T-helper 1 cell (primary cell): Measurements from ENCODE around the gene ADORA2A.

Source experiments
- DNase-seq, 5 donors: peaks; one replicate each; pipeline ENCODE4 v3.0.0-alpha.2; 2012 to 2020

The ADORA2A gene

DNA sequence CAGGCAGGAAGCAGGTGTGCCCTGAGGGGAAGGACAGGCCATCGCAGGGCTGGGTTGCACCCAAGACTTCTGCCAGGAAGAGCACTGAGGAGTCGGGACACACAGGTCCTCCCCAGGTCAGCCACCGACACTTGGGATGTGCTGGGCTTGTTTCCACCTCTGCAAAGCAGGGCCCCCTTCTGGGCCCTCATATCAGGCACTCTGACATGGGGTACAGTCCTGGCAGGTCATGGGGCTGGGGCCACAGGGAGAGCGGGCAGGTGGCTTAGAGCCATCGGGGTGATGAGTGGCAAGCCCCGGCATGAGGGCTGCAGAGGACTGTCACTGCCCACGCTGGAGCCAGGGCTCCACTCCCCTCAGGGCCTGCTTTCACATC lies 7.9 kb upstream of the ADORA2A start:
- DNase-seq: no peak

DNA sequence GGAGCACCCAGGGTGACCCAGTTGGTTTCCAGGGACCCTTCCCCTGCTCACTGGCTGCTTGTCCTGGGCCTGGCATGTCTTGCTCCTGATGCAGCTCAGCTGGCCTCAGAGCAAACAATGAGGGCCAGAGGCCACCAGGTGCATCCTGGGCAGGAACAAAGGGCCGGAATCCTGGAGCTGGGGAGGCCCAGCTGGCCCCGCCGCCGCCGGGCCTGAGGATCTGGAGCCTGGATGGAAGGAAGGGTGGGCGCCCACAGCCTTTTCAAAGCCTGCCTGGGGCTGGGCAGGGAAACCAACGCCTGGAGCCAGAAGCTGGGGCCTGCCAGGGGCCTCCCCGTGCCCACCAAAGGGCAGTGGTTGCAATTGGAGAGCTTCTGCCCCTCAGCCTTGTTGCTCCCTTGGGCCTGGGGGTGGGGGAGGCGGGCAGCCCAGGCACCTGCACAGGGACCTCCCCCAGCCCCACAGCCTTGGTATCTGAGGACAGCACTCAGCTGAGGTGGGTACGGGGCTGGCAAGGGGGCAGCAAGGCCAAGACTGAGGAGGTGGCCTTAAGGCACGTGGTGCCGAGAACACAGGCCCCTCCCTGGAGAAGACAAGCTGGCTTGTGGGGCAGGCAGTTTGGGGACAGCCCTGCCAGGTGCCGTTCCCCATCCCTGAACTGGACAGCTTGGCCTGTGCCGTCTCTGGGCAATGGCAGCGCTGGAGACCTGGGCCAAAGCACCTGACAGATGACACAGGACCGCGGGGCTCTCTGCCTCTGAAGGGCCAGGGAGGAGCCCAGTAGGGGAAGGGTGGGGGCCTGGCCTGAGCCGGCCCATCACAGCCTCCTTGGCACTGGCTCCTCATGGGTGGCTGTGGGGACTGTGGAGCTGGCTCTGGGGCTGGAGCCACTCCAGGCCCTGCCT lies 7.1 kb upstream of the ADORA2A start:
- no peak for DNase-seq

DNA sequence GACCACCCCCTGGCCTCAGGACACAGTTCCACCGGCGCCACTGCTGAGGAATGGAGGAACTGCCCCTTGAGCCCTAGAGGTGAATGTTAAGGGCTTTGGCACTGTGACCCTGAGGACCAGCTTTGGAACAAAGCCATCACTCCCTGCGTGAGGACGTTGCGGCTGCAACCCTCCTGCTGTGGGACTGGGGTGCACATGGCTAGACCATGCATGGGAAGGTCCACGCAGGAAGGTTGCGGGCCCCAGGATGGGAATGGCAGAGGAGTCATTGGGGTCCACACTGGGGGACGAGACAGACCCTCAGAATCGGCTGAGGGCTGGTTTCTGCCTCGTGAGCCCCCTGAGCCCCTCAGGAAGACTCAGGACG lies 6.4 kb upstream of the ADORA2A start:
- DNase-seq: no peak

DNA sequence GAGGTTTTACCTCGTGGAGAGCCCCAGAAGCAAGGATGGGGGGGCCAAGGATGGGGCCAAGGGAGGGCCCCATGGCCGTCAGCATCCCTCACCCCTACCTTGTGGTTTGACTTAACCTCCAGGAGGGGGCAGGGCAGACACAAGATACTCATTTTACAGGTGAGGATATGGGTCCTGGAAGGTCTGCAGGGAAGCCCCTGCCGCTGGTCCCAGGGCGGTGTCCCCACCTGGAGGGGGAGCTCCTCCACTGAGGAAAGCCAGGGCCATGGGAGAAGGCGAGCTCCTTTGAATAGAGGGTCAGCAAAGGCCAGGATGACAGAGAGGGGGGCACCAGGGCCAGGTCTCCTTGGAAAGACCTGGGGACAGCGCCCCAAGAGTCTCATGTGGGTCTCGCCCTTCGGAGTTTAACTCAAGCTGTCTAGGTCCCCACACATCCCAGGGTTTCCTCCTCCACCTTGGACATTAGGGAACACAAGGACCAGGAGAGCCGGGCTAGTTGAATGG lies 5.9 kb upstream of the ADORA2A start:
- DNase-seq: peak in 1 of 5 donors; percentile 33

DNA sequence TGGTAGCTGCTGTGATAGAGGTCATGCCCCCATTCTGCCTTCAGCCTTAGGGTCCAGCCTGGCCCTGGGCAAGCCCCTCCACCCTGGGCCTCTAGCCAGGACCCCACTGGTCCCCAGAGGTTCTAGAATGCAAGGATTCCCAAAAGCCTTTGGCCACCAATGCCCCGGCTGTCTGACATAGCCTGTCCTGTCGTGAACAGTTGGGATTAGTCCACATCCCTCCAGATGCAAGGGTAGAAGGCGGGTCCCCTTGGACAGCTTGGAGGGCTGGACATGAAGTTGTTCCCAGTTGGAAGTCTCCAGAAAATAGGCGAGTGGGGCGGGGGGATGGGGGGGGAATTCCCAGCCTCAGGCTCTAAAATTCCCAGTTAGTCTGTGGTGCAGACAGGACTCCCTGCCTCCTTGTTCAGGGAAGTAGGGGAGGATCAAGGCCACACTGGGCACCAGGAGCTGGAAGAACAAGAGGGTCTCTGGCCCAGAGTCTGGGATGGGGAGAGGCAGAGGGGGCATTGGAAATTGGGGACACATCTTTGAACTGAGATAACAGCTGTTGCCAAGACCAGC lies 5.2 kb upstream of the ADORA2A start:
- DNase-seq: no peak

DNA sequence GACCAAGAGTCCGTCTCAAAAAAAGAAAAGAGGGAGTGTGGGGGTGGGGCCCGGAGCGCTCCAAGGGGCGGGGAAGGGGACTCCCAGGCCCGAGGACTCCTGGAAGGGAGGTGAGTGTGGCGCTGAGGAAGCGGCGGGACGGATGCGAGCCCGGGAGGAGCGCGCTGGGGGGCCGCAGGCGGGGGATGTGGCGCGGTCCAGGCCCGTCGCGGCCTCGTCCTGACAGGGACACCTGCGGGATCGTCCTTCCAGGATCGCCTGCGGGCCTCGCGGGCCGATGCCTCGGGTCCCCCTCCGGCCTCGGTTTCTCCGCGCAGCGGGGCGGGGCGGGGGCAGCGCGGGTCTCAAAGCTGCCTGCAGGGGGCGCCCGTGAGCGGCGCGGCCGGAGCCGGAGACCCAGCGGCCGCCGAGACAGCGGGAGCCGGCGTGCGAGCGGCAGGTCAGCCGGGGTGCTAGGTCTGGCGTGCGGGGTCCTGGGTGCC lies 3.8 kb upstream of the ADORA2A start:
- peak in 4 of 5 donors; percentile 35 to 61 (median 50) for DNase-seq

GRCh38 chr22:24424001-24424900 lies 3.1 kb upstream of the ADORA2A start:
- peak in 2 of 5 donors; percentile 26 to 28 for DNase-seq

- no peak for DNase-seq
Observed at GRCh38 chr22:24424901-24425775, 2.3 kb upstream of the ADORA2A start.

- DNase-seq: no peak
Observed at GRCh38 chr22:24426436-24426835, 963 bp upstream of the ADORA2A start.

DNA sequence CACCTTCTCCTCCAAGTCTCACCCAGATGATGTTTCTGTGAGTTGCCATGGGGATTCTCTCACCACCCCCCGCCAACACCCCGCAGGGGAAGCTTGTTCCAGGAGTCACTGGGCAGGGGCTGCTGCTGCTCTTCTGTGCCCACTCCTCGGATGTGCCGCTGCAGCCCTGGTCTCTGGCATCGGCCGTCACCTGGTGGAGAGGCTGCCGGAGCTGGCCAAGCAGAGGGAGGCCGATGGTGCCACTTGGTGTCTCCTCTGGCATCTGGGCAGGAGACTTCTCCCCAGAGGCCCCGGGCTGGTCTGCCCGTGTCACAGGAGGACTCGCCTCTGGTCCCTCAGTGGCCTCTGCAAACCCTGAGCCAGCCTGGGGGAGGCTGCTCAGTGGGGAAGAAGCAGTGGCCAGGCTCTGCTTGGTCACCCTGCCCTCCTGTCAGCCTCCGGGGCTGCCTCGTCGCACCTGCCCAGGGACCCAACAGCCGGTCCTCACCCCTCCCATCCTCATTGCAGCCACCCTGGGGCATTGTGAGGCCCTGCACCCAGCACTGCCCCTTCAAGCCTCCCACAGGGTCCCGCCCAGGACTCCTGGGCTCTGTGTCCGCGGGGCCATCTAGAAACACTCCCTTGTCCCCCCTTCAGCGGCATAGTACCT lies 424 bp upstream of the ADORA2A start:
- DNase-seq: no peak

- DNase-seq: no peak
Observed at GRCh38 chr22:24428751-24429410, 1.5 kb downstream of the ADORA2A start.

DNA sequence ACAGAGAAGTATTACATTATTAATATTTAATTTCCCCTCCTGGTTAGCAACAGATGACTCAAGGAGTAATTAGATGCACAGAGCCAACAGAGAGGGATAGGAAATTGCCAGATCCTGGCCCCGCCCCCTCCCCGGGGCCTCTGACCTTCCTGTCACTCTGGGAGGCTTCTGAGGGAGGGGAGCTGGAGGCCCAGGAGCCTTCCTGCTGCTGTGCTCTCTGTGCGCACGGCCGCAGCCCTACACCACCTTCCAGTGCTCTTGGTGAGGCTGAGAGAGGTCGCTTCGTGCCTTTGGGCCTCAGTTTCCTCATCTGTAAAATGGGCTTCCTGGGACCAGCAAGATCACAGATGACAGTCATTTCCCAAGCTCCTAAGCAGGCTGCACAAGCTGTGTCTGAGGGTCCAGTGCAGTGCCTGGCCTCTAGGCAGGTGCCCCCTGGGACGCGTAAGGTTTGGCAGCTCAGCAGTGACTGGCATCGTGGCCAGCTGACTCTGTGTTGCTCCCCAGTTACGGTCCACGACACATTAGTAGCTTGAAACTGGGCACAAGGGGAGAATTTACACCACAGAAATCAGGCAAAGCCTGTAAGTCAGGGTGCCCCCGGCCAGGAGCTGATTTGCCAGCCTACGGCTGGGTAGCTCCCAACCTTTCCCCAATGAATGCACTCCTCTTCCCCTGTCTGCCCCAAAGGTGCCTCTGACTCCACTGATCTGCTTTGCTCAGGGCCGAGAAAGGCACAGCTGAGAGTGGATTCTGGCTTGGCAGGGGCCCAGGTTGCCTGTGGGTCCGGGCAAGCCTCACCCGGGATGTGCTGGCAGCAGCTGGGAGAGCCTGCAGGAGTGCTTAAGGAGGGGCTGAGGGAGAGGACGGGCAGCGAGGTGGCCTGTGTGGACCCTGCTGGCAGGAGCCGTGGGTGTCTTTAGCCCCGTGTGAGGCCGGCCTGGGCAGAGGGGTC lies 2.3 kb downstream of the ADORA2A start:
- peak in 3 of 5 donors; percentile 46 to 85 (median 52) for DNase-seq

DNA sequence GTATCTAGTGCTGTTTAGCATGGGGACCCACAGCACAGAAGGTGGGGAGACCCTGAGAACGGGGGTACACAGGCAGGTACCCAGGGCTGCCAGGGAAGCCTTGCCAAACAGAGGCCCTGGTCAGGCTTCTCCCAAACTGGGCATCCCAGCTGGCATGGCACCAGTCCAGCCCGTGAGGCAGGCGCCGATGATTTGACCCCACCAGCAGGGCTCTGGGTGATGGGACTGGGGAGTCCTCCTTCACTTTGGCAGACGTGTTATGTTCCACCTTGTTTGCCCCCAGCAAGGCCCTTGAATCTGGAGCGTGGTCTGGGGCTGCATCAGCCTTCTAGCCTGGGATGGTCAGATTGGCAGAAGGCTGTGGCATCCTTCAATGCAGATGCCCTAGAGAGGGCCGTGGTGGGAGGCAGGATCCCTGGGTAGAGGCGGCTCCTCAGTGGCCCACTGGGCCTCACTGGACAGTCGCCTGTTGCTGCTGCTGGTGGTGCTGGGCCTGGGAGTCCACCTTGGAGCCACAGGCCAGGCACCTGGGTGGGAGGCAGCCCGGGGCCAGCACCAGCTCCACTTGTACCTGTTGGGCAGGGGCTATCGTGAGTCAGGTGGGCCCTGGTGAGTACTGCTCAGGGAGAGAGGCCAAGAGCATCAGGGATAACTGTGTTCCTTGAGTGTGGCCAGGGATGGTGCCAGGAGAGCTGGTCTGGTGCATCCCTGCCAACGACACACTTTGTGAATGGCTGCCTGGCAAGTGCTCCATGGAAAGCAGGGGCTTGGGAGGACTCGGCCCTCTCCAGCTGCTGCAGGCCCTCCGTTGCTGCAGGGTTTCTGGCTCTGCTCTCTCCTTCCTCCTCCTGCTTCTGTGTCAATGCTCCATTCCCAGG lies 3.3 kb downstream of the ADORA2A start:
- DNase-seq: no peak

DNA sequence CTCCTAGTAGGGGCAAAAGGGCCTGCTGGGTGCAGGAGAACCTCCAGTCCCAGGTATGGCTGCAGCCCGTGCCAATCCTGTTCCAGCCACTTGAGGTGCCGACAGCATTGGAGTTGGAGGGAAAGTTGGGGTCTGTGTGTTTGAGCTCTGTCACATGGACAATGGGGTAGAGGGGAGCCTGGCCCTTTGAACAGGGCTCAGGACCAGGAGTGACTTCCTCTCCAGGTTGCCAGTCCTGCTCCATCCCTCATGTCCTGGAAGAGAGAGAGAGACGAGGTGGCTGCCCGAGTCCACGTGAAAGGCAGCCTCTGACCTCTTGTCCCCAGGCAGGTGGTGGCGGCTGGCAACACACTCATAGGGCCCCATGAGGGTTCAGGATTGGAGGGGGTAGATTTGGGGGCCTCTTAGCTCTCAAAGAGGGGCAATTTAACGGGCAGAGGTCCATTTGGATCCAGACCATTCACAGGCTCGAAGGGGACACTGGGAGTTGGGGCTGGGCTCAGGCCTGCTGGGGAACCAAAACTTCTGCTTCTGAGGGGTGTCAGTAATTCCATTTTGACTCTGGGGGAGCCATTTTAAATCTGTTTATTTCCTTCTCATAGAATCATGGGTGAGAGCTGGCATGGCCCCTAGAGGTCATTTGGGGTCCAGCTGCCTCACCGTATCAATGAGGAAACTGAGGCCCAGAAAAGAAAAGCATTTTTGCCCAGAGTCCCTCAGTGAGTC lies 4.1 kb downstream of the ADORA2A start:
- no peak for DNase-seq

DNA sequence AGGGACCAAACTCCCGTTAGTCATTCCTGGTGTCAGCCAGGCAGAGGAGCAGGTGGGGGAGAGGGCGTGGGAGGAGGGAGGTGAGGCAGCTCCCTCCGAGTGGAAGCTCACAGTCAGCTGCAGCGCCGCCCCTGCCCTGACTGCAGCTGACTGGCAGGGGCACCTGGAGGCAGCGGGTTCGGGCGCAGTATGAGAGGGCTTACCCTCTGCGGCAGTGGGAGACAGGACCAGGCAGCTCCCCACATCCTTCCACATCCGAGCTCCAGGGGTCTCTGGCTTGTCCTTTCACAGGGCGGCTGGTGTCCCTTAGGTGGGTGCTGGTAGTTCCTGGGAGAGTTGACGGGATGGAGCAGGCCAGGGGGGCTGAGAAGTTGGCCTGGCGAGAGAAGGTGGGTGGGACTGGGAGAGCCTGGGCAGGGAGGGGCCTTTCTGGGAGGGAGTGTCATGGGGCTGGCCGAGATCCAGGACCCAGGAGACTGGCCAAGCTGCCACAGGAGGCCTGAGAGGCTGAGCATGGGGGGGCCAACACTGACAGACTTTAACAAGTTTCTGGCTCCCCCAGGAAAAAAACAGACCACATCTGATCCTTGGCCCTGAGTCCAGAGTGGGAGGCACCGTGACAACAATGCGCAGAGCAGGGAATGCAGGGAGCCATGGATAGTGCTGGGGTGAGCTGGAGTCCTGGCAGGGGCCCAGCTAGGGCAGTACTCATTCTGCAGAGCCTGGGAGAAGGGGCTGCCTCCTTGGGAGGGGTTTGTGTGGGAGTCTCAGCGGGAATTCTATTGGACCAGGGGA lies 4.9 kb downstream of the ADORA2A start:
- DNase-seq: no peak

GRCh38 chr22:24433001-24433827 lies 5.8 kb downstream of the ADORA2A start:
- DNase-seq: no peak
